Rectal smooth muscle tissue (tissue), 1 donor: Measurements from ENCODE around the gene BUB1.
"Not testable (repeated sequence)": the region's sequence is repeated elsewhere in the genome, so short reads cannot be mapped to it uniquely, and the experiment has no call there.

Experiments used
- H3K27ac ChIP-seq: one replicate; pipeline ENCODE4 v1.7.0; 2013; ENCODE audit warnings: low read depth, low read length, inconsistent platforms
- H3K27me3 ChIP-seq: one replicate; pipeline ENCODE4 v1.7.0; 2013; ENCODE audit warnings: low read length; ENCODE audit not compliant: control insufficient read depth, insufficient read depth
- H3K36me3 ChIP-seq: one replicate; pipeline ENCODE4 v1.7.0; 2013; ENCODE audit warnings: low read length; ENCODE audit not compliant: control insufficient read depth, insufficient read depth
- H3K4me1 ChIP-seq: one replicate; pipeline ENCODE4 v1.7.0; 2013; ENCODE audit warnings: low read length; ENCODE audit not compliant: control insufficient read depth, insufficient read depth
- H3K4me3 ChIP-seq: one replicate; pipeline ENCODE4 v1.7.0; 2013; ENCODE audit warnings: low read length
- H3K9ac ChIP-seq: one replicate; pipeline ENCODE4 v1.7.0; 2013; ENCODE audit warnings: low read length

Gene BUB1

GRCh38 chr2:110642360-110642759 is 35.5 kb downstream of the BUB1 start:
- H3K27me3 ChIP-seq, result no peaks in the 10 kb centered on the region
- H3K9ac ChIP-seq, result no peak overlapping the region
- no peaks in the 10 kb centered on the region for H3K4me1 ChIP-seq
- H3K36me3 ChIP-seq, result no peaks in the 10 kb centered on the region
- no peak overlapping the region for H3K27ac ChIP-seq
- H3K4me3 ChIP-seq, result no peak overlapping the region

GRCh38 chr2:110639972-110640371 is 37.9 kb downstream of the BUB1 start:
- no peaks in the 10 kb centered on the region for H3K4me1 ChIP-seq
- no peak overlapping the region for H3K9ac ChIP-seq
- H3K27me3 ChIP-seq, result no peaks in the 10 kb centered on the region
- no peak overlapping the region for H3K4me3 ChIP-seq
- H3K36me3 ChIP-seq, result no peaks in the 10 kb centered on the region
- H3K27ac ChIP-seq, result no peak overlapping the region

GRCh38 chr2:110638952-110639695 is 38.7 kb downstream of the BUB1 start:
- no peak overlapping the region for H3K9ac ChIP-seq
- H3K4me1 ChIP-seq, result no peaks in the 10 kb centered on the region
- no peaks in the 10 kb centered on the region for H3K27me3 ChIP-seq
- no peak overlapping the region for H3K4me3 ChIP-seq
- no peak overlapping the region for H3K27ac ChIP-seq
- no peaks in the 10 kb centered on the region for H3K36me3 ChIP-seq

- Histone ChIP-seq H3K27ac (no peak overlapping the region), H3K4me1 (no peaks in the 10 kb centered on the region), H3K4me3 (no peak overlapping the region), H3K27me3 (no peaks in the 10 kb centered on the region), H3K9ac (no peak overlapping the region), H3K36me3 (no peaks in the 10 kb centered on the region)
Observed at GRCh38 chr2:110638004-110638403, 39.9 kb downstream of the BUB1 start.

DNA sequence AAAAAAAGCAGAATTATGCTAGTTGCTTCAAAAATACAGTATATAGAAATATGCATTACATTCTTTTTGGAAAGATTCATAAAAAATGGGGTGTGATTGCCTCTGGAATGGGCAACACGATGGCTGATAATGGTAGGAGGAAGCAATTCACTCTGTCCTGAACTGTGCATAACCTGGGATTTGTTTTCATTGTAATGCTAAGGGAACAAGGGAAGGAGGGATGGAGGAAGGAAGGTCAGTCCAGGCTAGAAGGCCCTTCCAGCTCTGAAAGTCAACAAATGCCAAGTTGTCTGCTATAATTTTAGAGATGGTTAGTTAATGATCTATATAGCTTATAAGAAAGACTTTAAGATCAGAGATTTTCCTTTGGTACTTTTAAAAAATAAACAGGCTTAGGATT is 40.8 kb downstream of the BUB1 start:
- Histone ChIP-seq H3K27me3 (no peaks in the 10 kb centered on the region), H3K9ac (no peak overlapping the region), H3K4me1 (no peaks in the 10 kb centered on the region), H3K4me3 (no peak overlapping the region), H3K27ac (no peak overlapping the region), H3K36me3 (no peaks in the 10 kb centered on the region)

DNA sequence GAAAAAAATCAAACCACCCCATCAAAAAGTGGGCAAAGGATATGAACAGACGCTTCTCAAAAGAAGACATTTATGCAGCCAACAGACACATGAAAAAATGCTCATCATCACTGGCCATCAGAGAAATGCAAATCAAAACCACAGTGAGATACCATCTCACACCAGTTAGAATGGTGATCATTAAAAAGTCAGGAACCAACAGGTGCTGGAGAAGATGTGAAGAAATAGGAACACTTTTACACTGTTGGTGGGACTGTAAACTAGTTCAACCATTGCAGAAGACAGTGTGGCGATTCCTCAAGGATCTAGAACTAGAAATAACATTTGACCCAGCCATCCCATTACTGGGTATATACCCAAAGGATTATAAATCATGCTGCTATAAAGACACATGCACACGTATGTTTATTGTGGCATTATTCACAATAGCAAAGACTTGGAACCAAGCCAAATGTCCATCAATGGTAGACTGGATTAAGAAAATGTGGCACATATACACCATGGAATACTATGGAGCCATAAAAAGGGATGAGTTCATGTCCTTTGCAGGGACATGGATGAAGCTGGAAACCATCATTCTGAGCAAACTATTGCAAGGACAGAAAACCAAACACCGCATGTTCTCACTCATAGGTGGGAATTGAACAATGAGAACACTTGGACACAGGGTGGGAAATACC is 41.8 kb downstream of the BUB1 start:
- H3K4me1 ChIP-seq, H3K27me3 ChIP-seq, H3K27ac ChIP-seq, H3K9ac ChIP-seq, H3K4me3 ChIP-seq, H3K36me3 ChIP-seq: not testable (repeated sequence)

DNA sequence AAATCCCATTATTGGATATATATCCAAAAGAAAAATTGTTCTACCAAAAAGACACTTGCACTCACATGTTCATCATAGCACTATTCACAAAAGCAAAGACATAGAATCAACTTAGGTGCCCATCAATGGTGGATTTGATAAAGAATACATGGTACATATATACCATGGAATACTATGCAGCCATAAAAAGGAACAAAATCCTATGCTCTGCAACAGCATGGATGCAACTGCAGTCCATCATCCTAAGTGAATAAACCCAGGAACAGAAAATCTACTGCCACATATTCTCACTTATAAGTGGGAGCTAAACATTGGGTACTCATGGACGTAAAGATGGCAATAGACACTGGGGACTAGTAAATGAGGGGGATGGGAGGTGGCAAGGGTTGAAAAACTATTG is 50.5 kb downstream of the BUB1 start:
- H3K27ac ChIP-seq, H3K4me1 ChIP-seq, H3K27me3 ChIP-seq, H3K4me3 ChIP-seq, H3K9ac ChIP-seq, H3K36me3 ChIP-seq: not testable (repeated sequence)

DNA sequence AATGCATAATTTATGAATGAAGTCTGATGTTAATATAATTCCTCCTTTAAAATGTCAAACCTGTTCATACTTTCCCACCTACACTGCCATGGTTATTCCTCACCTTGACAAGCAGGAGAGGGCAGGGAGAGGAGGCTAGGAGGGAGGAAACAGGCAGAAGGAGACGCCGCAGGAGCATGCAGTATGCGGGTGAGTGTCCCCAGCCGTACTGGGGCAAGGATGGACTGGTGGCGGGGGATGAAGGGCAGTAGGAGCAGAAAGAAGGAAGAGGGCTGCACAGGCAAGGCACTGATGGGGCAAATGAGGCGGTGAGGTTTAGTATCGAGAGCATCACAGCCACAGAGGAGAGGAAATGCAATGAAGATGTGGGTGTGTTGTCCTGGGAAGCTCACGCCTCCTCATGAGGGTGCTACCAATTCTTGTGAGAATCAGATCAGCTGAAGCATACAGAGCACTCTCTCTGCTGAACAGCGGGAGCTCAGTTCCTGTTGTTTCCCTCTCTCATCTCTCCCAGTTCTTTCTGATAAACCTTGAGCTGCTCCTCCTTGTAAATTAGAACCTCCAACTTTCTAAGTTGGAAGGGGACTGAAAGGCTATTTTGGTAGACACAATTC is 58.4 kb downstream of the BUB1 start:
- H3K4me1 ChIP-seq, H3K9ac ChIP-seq, H3K36me3 ChIP-seq, H3K27me3 ChIP-seq, H3K27ac ChIP-seq, H3K4me3 ChIP-seq: not testable (repeated sequence)

DNA sequence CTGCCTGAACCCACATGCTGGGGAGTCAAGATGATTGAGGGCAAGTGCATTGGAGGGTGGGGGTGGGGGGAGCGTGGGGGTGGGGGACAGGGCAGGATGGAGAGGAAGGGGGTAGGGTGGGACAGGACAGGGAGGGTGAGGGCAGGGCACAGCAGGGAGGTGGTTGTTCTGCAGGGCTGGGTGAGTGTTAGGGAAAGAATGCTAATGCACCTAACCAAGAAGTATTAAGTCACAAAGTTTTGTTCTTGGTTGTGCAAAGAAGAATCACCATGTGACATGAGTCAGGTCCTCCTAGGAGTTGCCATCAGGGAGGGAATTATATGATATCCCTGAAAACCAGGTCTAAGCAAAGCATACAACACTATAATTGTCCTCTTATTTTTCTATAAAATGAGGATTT is 63.9 kb downstream of the BUB1 start:
- not testable (repeated sequence) for H3K27me3 ChIP-seq, H3K36me3 ChIP-seq, H3K9ac ChIP-seq, H3K27ac ChIP-seq, H3K4me3 ChIP-seq, H3K4me1 ChIP-seq

GRCh38 chr2:110610613-110611250 is 67.1 kb downstream of the BUB1 start:
- H3K4me1 ChIP-seq, H3K27ac ChIP-seq, H3K9ac ChIP-seq, H3K27me3 ChIP-seq, H3K36me3 ChIP-seq, H3K4me3 ChIP-seq: not testable (repeated sequence)

- not testable (repeated sequence) for H3K9ac ChIP-seq, H3K36me3 ChIP-seq, H3K4me1 ChIP-seq, H3K27ac ChIP-seq, H3K4me3 ChIP-seq, H3K27me3 ChIP-seq
Observed at GRCh38 chr2:110609843-110610612, 67.8 kb downstream of the BUB1 start.

GRCh38 chr2:110608788-110609502 is 68.9 kb downstream of the BUB1 start:
- H3K4me3 ChIP-seq, H3K4me1 ChIP-seq, H3K27me3 ChIP-seq, H3K9ac ChIP-seq, H3K36me3 ChIP-seq, H3K27ac ChIP-seq: not testable (repeated sequence)
